Loucy (cell line): ENCODE measurements around the gene SHISA6.

Source experiments
- CTCF ChIP-seq: fragments of 200-600 bp; sonication (generic); conservative IDR thresholded peaks from 2 replicates; pipeline ENCODE4 v1.5.1; 2014; ENCODE audit warnings: mild to moderate bottlenecking, antibody characterized with exemption, low read length
- EZH2phosphoT487 ChIP-seq: fragments of 200-600 bp; IDR thresholded peaks from 2 replicates; pipeline ENCODE4 v1.6.1; 2018; ENCODE audit warnings: antibody characterized with exemption, mild to moderate bottlenecking, moderate library complexity, borderline replicate concordance

DNA sequence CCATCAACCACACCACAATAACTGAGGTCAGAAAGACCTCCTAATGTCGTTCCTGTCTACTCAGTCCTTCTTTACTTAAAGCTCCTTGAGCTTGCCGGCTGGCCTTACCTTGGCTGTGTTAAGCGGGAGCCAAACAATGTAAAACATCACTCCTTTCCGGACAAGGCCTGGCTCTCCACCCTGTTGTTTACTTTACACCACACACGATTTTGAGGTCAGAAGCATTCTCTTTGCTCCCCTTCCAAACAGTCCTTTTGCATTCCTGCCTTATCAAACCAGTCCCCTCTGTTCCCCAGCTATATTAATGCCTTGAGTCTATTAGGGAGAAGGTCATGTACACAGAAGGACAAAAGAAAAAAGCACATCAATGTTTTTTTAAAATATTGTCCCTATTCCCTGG, 19.3 kb upstream of the SHISA6 start:
- no peak for TF ChIP-seq CTCF
- TF ChIP-seq EZH2phosphoT487, result no peak
